ENCODE results near the gene SUSD4. TPM values are rescaled to one million over a fixed set of nuclear protein-coding genes. Genes with fewer than 3 reads are reported as not detected.

Gene SUSD4
- polyA plus RNA-seq, 2 of the 4 experiments (the other 2 are of a cell fraction) = 0.61 to 0.85 TPM

- POLR2A ChIA-PET = no interaction called here
- CTCF ChIA-PET = no interaction called here
- Histone ChIP-seq H3K4me3 (no peak overlapping the region), H3K27ac (no peak overlapping the region), H3K4me2 (no peak overlapping the region), H3K4me1 (0 out of 3 replicates have a peak, but pooled peaks cover 3% of the 10 kb centered on the region), H3K9me3 (no peaks in the 10 kb centered on the region)
- no peak for FAIRE-seq
- no peak for ATAC-seq
- WGBS (ENCODE audit: missing lambda C conversion rate) = 0% methylated on average over 1 of the region's 1 CpG
- no peak for DNase-seq (ENCODE audit: low read depth in 1 of 2, low spot score in 1 of 2)
- no peak for TF ChIP-seq CHD2 (IDR thresholded peaks at IDR 0.05; ENCODE audit: low read length, partially characterized antibody)
- TF ChIP-seq RARB (CRISPR knock-in tag; IDR thresholded peaks at IDR 0.05) = no peak
- TF ChIP-seq ELK1 (IDR thresholded peaks at IDR 0.05; ENCODE audit: low read depth, low read length) = no peak
- no peak for TF ChIP-seq RNF2 (IDR thresholded peaks at IDR 0.05; ENCODE audit: borderline replicate concordance, low read depth)
- TF ChIP-seq EP300 (IDR thresholded peaks at IDR 0.05) = no peak
- TF ChIP-seq NFE2L2 (conservative IDR thresholded peaks at IDR 0.05; ENCODE audit: low read length) = no peak
- TF ChIP-seq BHLHE40 (IDR thresholded peaks at IDR 0.05; ENCODE audit: low read depth, low read length) = no peak
- no peak for TF ChIP-seq RFX5 (IDR thresholded peaks at IDR 0.05)
- no peak for TF ChIP-seq RAD21 (conservative IDR thresholded peaks at IDR 0.05 in 1 of 2, IDR thresholded peaks at IDR 0.05 in 1 of 2)
- no peak for TF ChIP-seq EHF (CRISPR knock-in tag; IDR thresholded peaks at IDR 0.05)
- TF ChIP-seq FOXS1 (CRISPR knock-in tag; IDR thresholded peaks at IDR 0.05) = no peak
- no peak for TF ChIP-seq REST (IDR thresholded peaks at IDR 0.05)
- TF ChIP-seq SREBF2 (IDR thresholded peaks at IDR 0.05) = no peak
- no peak for TF ChIP-seq RCOR1 (IDR thresholded peaks at IDR 0.05; ENCODE audit: low read depth, low read length)
These were observed 184.2 kb downstream of the SUSD4 start for GRCh38 chr1:223179786-223180185.

GRCh38 chr1:223179280-223179679, 184.7 kb downstream of the SUSD4 start:
- DNase-seq (ENCODE audit: low read depth in 1 of 2, low spot score in 1 of 2) (no peak), FAIRE-seq (no peak), ATAC-seq (no peak)
- ChIA-PET CTCF (no interaction called here), POLR2A (no interaction called here)
- WGBS (ENCODE audit: missing lambda C conversion rate) = 46% methylated on average over 3 of the region's 3 CpGs
- H3K27ac ChIP-seq = no peak overlapping the region
- H3K4me3 ChIP-seq = no peak overlapping the region
- 0 out of 3 replicates have a peak, but pooled peaks cover 3% of the 10 kb centered on the region for H3K4me1 ChIP-seq
- H3K4me2 ChIP-seq = no peak overlapping the region
- no peaks in the 10 kb centered on the region for H3K9me3 ChIP-seq
- TF ChIP-seq NR3C1 (IDR thresholded peaks at IDR 0.05) = no peak
- no peak for TF ChIP-seq HES2 (IDR thresholded peaks at IDR 0.05)
- TF ChIP-seq EP300 (IDR thresholded peaks at IDR 0.05) = no peak
- TF ChIP-seq MAX (IDR thresholded peaks at IDR 0.05) = no peak
- no peak for TF ChIP-seq MAZ (IDR thresholded peaks at IDR 0.05; ENCODE audit: borderline replicate concordance, low read depth, low read length)
- TF ChIP-seq PHF8 (IDR thresholded peaks at IDR 0.05; ENCODE audit: borderline replicate concordance, low read depth) = no peak
- TF ChIP-seq TP53 (CRISPR knock-in tag; IDR thresholded peaks at IDR 0.05) = no peak
- TF ChIP-seq EHMT2 (IDR thresholded peaks at IDR 0.05; ENCODE audit: low read depth) = no peak
- no peak for TF ChIP-seq JUN (IDR thresholded peaks at IDR 0.05)
- TF ChIP-seq JUNB (IDR thresholded peaks at IDR 0.05) = no peak
- no peak for TF ChIP-seq HMGXB4 (CRISPR knock-in tag; IDR thresholded peaks at IDR 0.05; ENCODE audit: borderline replicate concordance)
- no peak for TF ChIP-seq ZSCAN20 (CRISPR knock-in tag; IDR thresholded peaks at IDR 0.05)
- TF ChIP-seq NPAS2 (CRISPR knock-in tag; IDR thresholded peaks at IDR 0.05; ENCODE audit: borderline replicate concordance) = no peak
- no peak for TF ChIP-seq BHLHE40 (IDR thresholded peaks at IDR 0.05; ENCODE audit: low read depth, low read length)
- no peak for TF ChIP-seq ATOH8 (CRISPR knock-in tag; IDR thresholded peaks at IDR 0.05; ENCODE audit: low read depth)
- no peak for TF ChIP-seq ELK1 (IDR thresholded peaks at IDR 0.05; ENCODE audit: low read depth, low read length)
- no peak for TF ChIP-seq HOXB5 (CRISPR knock-in tag; IDR thresholded peaks at IDR 0.05)

All from A549 (cell line).